GM10266 (cell line): ENCODE results near the gene PHACTR1.

Experiments used
- DNase-seq: peaks from one replicate; pipeline ENCODE4 v3.0.0; 2012; ENCODE audit errors: extremely low spot score
- TF ChIP-seq, protein P1 (sequence below): IDR thresholded peaks from 2 replicates; pipeline ENCODE4 v1.5.1; 2012; ENCODE audit warnings: mild to moderate bottlenecking, low read depth; ENCODE audit not compliant: control insufficient read depth, insufficient read depth; ENCODE audit errors: missing control alignments

Gene PHACTR1

DNA sequence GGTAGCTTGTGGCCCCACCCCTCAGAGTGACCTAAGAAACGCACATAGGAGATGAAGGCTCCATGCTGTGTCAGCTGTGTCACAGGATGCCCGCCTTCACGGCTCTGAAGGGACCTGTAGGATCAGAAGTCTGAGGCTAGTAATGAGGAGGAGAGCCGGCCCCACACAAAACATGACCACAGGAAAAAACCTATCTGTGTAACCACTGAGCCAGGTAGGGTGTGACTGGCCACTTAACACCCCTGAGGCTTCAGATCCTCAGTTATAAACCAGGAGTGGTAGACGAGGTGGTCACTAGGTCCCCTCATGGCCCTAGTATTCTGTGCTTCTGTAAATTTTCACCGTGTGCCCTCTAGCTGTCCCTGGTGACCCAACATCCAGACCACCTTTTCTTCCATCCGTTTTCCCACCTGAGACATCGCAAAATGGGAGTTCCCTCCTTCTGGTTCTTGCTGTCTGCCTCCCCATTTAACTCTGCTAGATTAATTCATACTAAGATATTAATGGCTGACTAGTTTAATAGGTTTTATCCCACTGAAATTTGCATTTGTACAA, 558.9 kb downstream of the PHACTR1 start:
- DNase-seq, result peak; percentile 26
- TF ChIP-seq, protein P1, sequence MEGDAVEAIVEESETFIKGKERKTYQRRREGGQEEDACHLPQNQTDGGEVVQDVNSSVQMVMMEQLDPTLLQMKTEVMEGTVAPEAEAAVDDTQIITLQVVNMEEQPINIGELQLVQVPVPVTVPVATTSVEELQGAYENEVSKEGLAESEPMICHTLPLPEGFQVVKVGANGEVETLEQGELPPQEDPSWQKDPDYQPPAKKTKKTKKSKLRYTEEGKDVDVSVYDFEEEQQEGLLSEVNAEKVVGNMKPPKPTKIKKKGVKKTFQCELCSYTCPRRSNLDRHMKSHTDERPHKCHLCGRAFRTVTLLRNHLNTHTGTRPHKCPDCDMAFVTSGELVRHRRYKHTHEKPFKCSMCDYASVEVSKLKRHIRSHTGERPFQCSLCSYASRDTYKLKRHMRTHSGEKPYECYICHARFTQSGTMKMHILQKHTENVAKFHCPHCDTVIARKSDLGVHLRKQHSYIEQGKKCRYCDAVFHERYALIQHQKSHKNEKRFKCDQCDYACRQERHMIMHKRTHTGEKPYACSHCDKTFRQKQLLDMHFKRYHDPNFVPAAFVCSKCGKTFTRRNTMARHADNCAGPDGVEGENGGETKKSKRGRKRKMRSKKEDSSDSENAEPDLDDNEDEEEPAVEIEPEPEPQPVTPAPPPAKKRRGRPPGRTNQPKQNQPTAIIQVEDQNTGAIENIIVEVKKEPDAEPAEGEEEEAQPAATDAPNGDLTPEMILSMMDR, result peak; percentile 0

DNA sequence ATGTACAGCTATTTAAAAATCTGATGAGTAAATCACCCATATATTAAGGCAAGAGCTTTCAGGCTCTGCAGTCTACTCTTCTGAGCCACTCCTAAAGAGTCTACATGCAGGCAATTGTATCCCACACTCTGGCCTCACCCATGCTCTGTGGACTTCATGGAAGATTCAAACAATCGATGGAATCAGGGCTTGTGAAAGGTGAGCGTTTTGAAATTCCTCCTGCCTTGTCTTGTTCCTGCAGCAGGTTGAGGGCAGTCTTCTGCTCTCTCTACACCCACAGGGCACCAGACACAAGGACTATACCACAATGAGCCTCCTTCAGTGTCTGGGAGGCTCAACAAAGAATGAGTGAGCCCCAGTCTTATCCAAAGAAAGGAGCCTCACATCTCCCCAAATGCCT, 560.7 kb downstream of the PHACTR1 start:
- no peak for DNase-seq
- TF ChIP-seq, protein P1, result no peak

DNA sequence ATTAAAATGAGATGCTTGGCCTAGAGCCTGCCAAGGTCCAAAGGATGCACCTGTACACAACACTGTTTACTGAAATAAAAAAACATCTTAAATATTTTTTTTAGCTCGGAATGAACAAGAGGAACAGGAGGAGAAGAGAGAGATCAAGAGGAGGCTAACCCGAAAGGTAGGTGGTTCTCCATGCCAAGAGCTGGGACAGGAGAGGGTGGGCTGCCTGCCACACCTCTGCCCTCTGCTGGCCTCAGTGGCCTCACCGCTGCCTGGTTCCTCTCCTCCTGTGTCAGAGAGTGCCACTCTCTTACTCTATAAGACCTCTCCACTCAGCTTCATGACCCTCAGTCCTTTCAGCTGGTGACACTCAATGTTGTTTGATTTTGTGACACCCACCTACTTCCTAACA, 561.6 kb downstream of the PHACTR1 start:
- DNase-seq, result no peak
- TF ChIP-seq, protein P1, result peak; percentile 47

DNA sequence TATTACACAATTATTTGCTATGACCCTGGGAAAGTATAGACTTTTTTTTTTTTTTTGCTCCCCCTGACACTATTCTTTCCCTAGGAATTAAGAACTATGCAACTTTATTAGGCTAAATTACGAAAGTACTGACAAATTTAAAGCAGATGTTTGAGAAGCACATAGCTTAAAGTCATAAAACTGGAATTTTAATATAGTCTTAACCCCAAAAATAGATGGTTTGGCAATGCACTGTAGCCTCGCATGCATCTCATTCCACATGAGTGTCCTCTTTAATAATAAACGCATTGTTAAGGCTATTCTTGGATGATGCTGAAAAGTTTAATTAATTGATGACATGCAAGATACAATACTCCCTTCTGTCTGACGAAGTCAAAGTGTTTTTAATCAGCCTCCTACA, 562.4 kb downstream of the PHACTR1 start:
- TF ChIP-seq, protein P1, result no peak
- no peak for DNase-seq

DNA sequence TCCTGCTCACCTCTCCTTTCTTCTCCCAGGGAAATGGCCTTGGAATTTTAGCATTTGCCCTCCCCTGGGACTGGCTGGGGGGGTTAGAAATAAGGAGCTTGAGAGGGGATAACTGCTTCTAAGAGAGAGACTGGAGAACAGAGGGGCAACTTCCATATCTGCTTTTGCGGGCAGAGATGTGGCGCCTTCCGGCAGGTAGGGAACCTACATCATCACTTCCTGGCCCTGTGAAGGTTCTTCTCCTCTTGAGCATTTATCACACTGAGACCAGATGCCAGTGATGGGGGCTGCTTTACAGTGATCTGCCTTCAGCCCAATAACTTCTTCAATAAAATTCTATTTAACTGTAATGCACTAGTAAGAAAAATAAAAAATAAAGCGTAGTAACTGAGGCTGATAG, 563.7 kb downstream of the PHACTR1 start:
- DNase-seq, result no peak

DNA sequence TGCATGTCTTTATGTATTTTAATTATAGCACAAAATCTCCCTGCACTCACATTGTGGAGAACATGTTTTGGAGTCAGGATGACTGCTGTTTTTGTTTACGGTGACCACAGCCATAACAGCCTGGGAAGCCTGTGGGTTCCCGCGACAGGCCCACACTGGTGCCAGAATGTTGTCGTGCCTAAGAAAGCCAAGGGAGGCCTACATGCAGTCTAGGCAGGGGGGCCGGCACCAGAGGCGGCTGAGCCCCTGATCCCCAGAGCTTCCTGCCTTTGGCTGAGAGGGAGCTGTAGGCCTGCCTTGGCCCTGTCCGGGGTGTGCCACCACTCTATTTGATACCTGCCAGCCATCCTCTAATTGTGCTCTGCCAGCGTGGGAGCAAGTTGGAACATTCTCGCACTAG, 565.1 kb downstream of the PHACTR1 start:
- TF ChIP-seq, protein P1, result no peak
- DNase-seq, result no peak

More for the DNA sequence above, 563.7 kb downstream of the PHACTR1 start:
- TF ChIP-seq, protein P1, result no peak

DNA sequence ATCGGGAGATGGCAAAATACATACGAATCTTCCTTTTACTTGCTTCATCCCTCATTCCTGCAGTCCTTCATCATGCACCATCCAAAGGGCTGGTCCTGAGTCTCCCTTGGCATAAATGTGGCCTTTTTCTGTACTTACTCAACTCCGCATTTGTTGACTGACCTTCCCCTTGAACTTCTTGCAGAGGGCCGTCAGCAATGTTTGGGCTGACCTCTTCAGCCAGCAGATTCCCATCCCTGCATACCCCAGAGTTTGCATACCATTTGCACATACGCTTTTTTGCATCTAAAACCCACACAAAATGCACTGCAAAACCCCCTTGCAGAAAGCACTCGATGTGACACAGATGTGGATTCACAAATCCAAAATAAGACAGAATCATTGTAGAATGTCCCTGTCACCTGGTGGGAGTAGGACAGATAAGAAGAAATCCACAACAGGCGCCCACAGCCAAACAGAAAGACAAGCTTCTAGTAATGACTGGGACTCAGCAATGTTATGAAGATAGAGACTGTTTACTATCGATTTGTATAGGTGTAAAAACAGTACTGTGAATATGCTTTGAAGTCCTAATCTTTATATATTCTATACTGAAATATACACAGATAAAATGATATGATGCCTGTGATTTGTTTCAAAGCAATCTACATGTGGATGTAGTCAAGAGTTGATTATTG, 566.0 kb downstream of the PHACTR1 start:
- DNase-seq, result no peak
- TF ChIP-seq, protein P1, result no peak
